AG04450 (cell line): ENCODE results near the gene PKIB. TPM values are rescaled to one million over a fixed set of nuclear protein-coding genes. Genes with fewer than 3 reads are reported as not detected.

Experiments
- CTCF ChIA-PET: fragments of 300-600, 350-600 bp; formaldehyde crosslinking; extraction: SDS; loops from one replicate; lab custom pipeline; 2022; ENCODE audit warnings: antibody characterized with exemption, inconsistent platforms; lab: Charles Lee
- POLR2A ChIA-PET: fragments of 350-600 bp; formaldehyde crosslinking; extraction: SDS; loops from one replicate; lab custom pipeline; 2021; ENCODE audit warnings: antibody characterized with exemption, inconsistent platforms; lab: Yijun Ruan, JAX
- DNase-seq: peaks from one replicate; pipeline ENCODE4 v3.0.0-alpha.2; 2011; ENCODE audit warnings: low read depth, low spot score
- H3K27ac ChIP-seq: one replicate; pipeline ENCODE4 v1.5.1; 2012; ENCODE audit warnings: low read depth, low read length, control low read depth
- H3K27me3 ChIP-seq: one replicate; pipeline ENCODE4 v1.6.0; 2012; ENCODE audit warnings: low read length; ENCODE audit not compliant: control insufficient read depth, insufficient read depth
- H3K4me3 ChIP-seq: 2 replicates; pipeline ENCODE4 v1.5.1; 2011; ENCODE audit warnings: mild to moderate bottlenecking, low read depth, low read length, control low read depth
- H3K9me3 ChIP-seq: 2 replicates; pipeline ENCODE4 v1.5.1; 2012; ENCODE audit warnings: low read length; ENCODE audit not compliant: control insufficient read depth, insufficient read depth
- polyA plus RNA-seq: library from polyadenylated mRNA; depleted of rRNA; stranded (reverse); fragments of >200 nt; gene quantifications from 2 replicates; pipeline ENCODE4 v1.2.3, GENCODE V29; 2011
- TF ChIP-seq, protein P1 (sequence below): IDR thresholded peaks from 2 replicates; pipeline ENCODE4 v1.5.1; 2011; ENCODE audit warnings: low read depth, low read length, control low read depth, inconsistent platforms

PKIB gene
- polyA plus RNA-seq, 1 experiment: 8.1 TPM

DNA sequence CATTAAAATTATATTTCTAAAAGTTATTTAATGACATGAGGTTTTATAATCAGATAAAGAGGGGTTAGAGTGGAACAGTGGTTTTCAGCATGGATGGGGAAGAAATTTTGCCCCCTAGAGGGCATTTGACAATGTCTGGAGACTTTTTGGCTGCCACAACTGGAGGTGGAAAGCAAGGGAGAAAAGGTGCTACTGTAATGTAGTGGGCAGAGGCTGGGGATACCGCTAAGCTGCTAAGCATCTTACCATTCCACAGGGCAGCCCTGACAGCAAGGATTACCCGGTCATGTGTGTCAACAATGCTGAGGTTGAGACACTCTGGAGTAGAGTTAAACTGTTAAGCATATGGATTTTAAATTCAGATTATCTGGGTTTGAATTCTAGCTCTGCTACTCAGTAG lies 116.4 kb downstream of the PKIB start:
- no peaks in the 10 kb centered on the region for H3K9me3 ChIP-seq
- no peaks in the 10 kb centered on the region for H3K27me3 ChIP-seq
- POLR2A ChIA-PET: no interaction called here
- no peak for DNase-seq
- H3K4me3 ChIP-seq: no peak overlapping the region
- CTCF ChIA-PET: interaction anchor here (0.7 to 10.5 kb wide), 27 partner anchors 10 to 592 kb away, joined by 3 to 406 read pairs (median 5); partner anchors contain the start of genes PKIB and SMPDL3A
- TF ChIP-seq, protein P1, sequence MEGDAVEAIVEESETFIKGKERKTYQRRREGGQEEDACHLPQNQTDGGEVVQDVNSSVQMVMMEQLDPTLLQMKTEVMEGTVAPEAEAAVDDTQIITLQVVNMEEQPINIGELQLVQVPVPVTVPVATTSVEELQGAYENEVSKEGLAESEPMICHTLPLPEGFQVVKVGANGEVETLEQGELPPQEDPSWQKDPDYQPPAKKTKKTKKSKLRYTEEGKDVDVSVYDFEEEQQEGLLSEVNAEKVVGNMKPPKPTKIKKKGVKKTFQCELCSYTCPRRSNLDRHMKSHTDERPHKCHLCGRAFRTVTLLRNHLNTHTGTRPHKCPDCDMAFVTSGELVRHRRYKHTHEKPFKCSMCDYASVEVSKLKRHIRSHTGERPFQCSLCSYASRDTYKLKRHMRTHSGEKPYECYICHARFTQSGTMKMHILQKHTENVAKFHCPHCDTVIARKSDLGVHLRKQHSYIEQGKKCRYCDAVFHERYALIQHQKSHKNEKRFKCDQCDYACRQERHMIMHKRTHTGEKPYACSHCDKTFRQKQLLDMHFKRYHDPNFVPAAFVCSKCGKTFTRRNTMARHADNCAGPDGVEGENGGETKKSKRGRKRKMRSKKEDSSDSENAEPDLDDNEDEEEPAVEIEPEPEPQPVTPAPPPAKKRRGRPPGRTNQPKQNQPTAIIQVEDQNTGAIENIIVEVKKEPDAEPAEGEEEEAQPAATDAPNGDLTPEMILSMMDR: peak; percentile 82
- no peak overlapping the region for H3K27ac ChIP-seq

DNA sequence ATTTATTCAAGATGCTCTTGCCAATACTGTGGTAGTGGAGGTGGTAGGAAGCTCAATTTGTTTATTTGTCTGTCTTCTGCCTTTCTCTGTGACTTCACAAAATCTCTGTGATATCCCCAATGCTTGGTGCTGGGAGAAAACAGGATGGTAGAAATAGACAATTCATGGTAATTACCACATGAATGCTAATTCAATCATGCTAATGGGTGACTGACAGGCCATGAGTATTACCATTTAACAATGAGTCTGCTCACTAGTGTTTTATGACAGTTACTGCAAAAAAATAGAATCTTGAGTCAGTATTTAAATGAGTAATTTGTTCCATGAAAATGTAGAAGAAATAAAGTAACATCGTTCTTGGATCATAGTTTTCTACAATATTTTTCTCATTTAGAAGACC lies 117.0 kb downstream of the PKIB start:
- no peak for DNase-seq
- ChIA-PET CTCF (interaction anchor here (0.7 to 10.5 kb wide), 28 partner anchors 11 to 591 kb away, joined by 3 to 406 read pairs (median 5); partner anchors contain the start of genes PKIB and SMPDL3A), POLR2A (no interaction called here)
- Histone ChIP-seq H3K27me3 (peaks cover 4% of the 10 kb centered on the region), H3K9me3 (no peaks in the 10 kb centered on the region), H3K4me3 (no peak overlapping the region), H3K27ac (no peak overlapping the region)
- TF ChIP-seq, protein P1: no peak

DNA sequence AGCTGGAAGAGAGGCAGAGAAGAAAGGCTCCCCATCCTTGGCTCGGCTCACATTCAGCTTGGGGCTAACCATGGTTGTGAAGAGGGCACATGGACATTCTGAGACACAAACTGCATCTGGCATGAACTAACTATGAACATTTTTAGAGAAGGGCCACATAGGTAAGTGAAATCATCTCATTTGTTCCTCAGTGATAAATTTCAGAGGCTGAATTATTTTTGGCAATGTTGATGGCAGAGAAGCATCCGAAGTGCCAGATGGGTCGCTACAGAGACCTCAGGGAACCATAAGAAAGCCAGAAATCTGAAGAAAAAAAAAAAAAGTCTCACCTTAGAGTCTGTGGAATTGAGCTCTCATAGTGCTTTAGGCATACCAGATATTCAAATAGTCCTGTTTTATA lies 120.1 kb downstream of the PKIB start:
- H3K9me3 ChIP-seq: no peaks in the 10 kb centered on the region
- H3K27me3 ChIP-seq: peaks cover 5% of the 10 kb centered on the region
- H3K27ac ChIP-seq: no peak overlapping the region
- H3K4me3 ChIP-seq: no peak overlapping the region
- CTCF ChIA-PET: interaction anchor here (0.5 to 10.5 kb wide), 27 partner anchors 8 to 989 kb away, joined by 3 to 406 read pairs (median 6); partner anchors contain the start of genes FABP7 and SMPDL3A
- POLR2A ChIA-PET: no interaction called here
- no peak for DNase-seq
- TF ChIP-seq, protein P1: no peak

DNA sequence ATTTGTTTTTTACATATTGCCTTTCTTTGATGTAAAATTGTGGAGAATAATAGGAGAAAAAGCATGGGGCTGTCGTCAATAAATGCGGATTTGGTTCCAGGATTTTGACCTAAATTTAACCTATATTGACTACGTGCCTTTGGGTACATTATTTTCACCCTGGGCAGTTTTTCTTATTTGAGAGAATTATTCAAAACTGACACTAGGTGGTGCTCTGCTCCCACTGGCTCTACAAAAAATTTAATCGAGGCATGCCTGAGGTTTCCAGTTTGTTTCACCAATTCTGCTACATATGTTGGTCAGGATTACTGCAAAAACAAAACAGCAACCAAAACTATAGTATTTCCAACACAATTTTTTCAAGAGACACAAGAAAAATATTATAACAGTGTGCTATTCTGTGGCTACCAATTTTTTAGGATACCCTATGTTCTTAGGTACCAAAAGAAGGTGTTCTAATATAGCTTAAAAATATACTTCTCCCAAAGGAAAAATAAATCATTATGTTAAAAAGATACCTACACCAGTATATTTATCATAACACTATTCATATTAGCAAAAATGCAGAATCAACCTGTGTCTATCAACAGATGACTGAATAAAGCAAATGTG lies 120.7 kb downstream of the PKIB start:
- Histone ChIP-seq H3K4me3 (no peak overlapping the region), H3K9me3 (no peaks in the 10 kb centered on the region), H3K27ac (no peak overlapping the region), H3K27me3 (peaks cover 5% of the 10 kb centered on the region)
- DNase-seq: no peak
- ChIA-PET CTCF (interaction anchor here (0.6 to 10.5 kb wide), 34 partner anchors 9 to 988 kb away, joined by 3 to 406 read pairs (median 4); partner anchors contain the start of genes FABP7 and SMPDL3A), POLR2A (no interaction called here)
- TF ChIP-seq, protein P1: peak; percentile 84

DNA sequence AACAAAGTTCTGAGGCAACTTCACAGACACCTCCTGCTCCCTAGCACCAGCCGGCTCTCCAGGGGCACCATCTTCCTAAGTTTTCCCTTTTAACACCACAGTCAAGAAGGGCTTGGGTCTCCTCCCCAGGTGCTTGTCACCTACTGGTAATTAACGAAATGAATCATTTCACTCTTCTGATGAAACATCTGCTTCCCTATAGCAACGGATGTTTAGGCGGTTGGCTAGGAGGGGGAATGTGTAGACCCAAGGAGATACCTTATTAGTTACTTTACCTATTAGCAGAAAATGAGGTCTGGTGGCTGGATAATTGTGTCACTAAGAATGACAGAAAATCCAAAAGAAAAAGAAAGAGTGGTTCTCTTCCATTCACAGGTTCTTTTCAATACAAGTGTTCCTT lies 123.1 kb downstream of the PKIB start:
- Histone ChIP-seq H3K9me3 (no peaks in the 10 kb centered on the region), H3K4me3 (no peak overlapping the region), H3K27me3 (peaks cover 5% of the 10 kb centered on the region), H3K27ac (no peak overlapping the region)
- ChIA-PET CTCF (interaction anchor here (0.7 to 10.5 kb wide), 7 partner anchors 11 to 358 kb away, joined by 3 to 406 read pairs (median 21); partner anchors contain the start of gene SMPDL3A), POLR2A (interaction anchor here (1.2 kb wide), 1 partner anchor 56 kb away, joined by 4 read pairs; the partner anchor contains the start of gene SMPDL3A)
- no peak for DNase-seq
- TF ChIP-seq, protein P1: no peak
